GM19193 (cell line): Measurements from ENCODE around the gene KLK11.

Source experiments
- POLR2A ChIP-seq: IDR thresholded peaks from 4 replicates; pipeline ENCODE4 v1.6.1; 2011; ENCODE audit not compliant: insufficient read depth, insufficient read length; ENCODE audit errors: extremely low read depth

KLK11 gene, protein sequence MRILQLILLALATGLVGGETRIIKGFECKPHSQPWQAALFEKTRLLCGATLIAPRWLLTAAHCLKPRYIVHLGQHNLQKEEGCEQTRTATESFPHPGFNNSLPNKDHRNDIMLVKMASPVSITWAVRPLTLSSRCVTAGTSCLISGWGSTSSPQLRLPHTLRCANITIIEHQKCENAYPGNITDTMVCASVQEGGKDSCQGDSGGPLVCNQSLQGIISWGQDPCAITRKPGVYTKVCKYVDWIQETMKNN

DNA sequence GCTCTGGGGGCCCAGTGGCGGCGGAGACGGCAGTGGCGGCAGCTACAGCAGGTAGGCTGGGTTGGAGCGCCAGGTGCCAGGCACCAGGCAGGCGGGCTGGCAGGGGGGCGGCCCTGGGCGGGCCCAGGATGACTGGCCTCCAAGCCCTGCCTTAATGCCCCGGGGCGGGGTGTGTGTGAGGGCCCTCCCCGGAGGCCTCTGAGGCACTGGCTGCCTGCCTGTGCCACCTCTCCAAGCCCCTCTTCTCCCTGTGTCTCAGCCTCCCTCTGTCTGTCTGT is at the start of gene KLK11:
Gene KLK11 (minus strand): TSS at position 63 of the 278 bp plus-strand sequence. CDS start 985 bp downstream, outside the sequence.
- TF ChIP-seq POLR2A, result no peak

DNA sequence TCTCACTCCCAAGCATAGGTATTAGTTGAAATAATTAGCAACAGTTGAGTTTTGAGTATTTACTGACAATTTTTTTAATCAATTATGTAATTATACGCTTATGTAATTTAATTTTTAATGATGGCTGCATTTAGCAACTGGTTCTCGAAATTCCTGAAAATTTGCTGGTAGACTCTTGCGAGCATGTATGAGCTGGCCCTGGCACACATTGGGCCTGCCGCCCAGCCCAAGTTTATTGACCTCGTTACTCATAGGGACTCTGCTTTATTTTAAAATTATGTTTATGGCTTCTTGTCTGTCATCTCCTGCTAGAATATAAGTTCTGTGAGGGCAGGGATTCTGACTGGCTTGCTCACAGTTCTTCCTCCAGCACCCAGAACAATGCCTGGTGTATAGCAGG is 49.6 kb upstream of the KLK11 start:
- TF ChIP-seq POLR2A, result no peak

DNA sequence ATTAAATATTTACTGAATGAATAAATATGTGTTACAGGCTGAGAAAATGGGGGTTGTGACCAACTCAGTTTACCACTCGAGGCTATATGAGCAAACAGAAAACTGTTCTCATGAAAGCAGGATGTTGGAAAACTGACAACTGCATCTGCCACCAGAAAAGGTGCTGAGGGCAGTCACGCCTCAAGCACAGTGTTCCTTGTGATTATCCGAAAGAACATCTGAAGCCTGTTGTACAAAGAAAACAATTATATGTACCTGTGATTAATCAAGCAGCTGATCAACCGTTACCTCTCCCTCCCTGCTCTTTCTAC is 44.6 kb upstream of the KLK11 start:
- TF ChIP-seq POLR2A, result no peak

DNA sequence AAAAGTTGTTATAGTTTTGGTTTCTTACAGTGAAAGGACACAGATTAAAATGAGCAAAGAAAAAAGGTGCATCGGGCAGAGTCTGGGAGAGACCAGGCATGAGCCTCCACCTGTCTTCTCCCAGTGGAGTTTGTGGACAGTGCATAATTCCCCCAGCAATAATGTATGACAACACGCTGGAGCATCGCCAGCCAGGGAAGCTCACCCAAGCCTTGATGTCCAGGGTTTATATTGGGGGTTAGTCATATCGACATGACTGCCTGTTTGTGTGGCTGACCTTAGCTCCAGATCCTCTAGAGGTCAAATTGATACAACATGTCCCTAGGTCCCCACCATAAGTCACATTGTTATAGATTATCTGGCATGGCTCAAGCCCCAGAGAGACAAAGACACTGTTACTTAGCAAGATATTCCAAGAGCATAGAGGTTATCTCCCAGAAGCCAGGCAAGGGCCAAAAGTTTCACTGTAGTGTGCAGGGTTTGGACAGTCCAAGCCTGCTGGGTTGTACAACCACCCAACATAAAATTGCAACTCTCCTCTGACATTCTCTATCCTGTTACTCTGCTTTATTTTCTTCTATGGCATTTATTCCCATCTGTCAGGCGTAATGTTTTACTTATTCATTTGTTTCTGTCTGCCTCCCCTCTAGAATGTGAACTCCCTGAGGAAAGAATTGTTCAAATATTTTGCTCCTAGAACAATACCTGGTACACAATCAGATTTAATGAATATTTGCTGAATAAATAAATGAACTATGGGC is 44.1 kb upstream of the KLK11 start:
- no peak for TF ChIP-seq POLR2A

DNA sequence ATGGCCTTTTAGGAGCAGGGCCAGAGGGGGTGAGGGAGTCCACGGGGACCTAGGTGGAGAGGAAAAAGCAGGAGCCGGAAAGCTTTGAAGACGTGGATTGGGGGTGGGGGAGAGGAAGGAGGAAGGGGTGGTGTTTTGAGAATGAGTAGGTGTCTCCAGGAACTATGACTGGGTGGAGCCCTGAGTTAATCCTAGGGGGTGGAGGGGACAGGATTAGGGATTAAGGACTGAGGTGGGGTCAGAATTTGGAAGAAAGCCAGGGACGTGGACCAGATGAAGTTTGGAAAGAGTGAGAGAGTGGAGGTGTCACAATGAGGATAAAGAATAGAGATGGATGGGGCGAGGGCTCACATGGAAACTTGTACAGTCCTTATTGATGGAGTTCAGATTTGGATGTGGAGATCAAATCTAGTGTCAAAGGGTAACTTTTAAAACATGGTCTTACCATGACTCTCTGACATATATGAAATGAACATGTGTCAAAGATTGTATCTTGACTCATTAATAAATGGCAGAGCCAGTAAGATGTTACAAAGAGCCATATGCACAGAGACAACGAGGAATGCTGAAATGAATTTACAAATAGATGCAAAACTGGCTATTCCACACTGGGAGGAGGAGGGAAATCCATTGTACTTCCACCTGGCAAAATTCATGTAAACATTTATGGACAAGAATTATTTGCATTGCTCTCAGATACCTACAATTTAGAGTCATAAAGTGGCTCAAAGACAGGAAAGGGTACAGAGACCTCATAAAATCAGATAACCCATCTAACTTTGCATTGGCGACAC is 40.2 kb upstream of the KLK11 start:
- TF ChIP-seq POLR2A, result no peak

DNA sequence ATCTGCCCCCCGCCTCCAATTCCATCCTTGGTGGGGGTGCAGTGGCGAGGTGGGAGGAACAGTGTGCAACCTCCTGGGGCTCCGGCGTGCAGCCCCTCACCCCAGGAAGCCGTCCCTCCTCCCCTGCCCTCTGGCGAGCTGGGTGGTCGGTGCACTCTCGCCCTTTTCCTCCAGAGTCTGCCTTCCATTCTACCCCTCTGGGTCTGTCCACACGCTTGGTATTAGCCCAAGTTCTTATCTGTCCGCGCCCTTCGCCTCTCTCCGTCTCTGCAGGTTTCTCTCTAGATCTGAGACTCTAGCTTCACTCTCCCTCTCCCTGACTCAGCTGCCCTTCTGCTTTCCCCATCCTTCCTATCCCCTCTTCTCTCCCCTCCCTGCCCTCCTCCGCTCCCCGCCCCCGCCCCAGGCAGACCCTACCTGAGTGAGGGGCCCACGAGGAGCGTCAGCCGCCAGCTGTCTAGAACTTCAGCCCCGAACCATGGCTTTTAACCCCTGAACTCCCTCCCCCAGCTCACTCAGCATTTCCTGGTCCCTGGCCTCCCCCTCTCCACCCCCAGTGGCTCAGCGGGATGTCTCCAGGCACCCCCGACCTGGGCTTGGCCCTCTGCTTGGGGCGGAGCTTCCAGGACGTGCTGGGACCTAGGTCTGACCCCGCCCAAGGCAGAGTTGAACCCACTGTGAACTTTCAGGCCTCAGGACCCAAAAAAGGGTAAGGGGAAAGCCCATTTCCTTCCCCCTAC is 39.0 kb upstream of the KLK11 start:
- no peak for TF ChIP-seq POLR2A

DNA sequence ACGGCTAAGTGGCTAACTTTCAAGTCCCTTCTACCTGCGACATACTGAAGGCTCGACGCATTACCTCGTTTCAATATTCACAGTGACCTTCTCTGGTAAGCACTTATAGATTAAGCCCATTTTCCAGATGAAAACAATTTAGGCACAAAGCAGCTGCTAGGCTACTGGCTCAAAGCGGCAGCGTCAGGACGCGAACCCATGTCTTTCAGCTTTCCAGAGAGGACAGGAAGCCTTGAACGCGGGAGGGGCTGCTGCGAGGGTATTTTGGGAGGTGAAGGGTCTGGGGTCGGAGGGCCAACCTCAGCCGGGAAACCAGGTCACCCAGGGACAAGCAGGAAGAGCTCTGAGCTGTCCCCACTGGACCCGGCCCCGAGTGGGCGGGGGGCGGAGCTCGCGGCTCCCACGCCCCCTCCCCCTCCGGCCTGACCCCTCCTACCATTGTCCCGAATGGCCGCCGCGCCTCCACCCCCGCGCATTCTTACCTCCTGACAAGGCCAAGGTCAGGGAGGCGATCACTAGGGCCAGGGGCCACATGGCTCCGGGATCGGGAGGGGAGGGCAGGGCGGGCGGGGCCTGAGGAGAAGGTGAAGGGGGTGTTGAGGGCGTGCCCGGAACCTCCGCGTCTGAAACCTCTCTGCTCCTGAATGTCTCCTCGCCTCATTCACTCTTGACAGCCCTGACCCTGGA is 38.3 kb upstream of the KLK11 start, which contains the start of gene KLK13:
Gene KLK13 (minus strand): TSS at position 559 of the 687 bp plus-strand sequence. CDS start 25 bp downstream, at position 534.
- TF ChIP-seq POLR2A, result no peak

DNA sequence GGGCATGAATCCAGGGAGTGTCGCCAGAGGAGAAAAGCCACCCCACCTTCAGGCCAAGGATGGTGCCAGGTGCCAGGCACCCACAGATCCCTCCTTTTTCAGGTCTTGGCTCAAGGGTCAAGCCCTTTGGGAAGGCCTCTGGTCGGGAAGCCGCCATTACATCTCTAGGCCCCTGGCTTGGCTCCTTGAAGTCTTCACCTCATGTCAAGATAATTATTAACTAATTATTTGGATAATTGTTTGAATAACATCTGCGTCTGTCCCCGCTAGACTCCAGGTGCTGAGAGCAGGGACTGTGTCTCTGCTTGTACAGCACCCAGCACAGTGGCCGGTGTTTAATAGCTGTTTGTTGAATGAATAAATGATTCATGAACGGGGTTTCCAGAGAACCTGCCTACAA is 37.2 kb upstream of the KLK11 start:
- TF ChIP-seq POLR2A, result no peak

DNA sequence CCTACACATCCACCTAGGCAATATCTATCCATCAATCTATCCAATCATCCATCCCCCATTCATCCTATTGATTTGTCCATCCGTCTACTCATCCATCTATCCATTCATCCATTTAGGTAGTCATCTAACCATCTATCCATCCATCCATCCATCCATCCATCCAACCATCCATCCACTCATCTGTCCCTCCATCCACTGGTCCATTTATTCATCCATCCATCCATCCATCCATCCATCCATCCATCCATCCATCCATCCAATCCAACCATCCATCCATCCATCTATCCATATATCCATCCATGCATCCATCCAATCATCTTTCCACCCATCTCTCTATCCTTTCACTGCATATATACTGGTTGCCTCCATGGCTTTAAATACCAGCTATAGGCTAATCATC is 34.6 kb upstream of the KLK11 start:
- TF ChIP-seq POLR2A, result no peak

DNA sequence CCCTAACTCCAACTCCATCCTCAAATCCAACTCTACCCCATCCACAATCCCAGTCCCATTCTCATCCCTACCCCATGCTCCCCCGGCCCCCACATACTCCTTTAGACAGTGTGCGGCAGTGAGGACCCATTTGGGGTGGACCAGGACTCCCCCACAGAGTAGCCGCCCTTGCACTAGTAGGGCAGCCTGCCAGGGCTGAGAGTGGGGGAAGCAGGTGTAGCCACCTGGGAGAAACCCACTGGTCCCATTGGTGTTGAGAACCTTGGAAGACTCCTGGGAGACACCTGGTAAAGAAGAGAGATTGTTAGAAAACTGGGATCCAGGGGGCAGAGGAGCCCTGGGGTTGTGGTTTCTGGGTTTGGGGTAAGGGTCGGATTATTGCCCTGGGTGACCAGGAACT is 33.9 kb upstream of the KLK11 start:
- TF ChIP-seq POLR2A, result no peak

DNA sequence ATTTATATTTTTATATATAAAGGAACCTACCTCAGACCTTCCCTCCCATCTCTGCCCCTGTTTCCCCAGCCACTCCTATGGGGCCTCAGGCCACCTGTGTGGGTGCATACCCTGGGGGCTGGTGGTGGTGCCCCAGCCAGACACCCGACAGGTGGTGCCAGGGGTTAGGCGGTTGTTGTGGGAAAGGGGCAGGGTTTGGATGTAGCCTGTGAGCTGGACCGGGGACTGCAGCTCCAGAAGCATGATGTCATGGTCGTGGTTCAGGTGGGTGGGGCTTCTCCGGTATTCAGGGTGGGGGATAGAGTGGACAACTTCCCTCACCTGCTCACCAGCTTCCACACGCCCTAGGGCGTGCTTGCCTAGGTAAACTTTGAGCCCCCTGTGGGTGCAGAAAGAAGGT is 33.3 kb upstream of the KLK11 start:
- TF ChIP-seq POLR2A, result no peak

DNA sequence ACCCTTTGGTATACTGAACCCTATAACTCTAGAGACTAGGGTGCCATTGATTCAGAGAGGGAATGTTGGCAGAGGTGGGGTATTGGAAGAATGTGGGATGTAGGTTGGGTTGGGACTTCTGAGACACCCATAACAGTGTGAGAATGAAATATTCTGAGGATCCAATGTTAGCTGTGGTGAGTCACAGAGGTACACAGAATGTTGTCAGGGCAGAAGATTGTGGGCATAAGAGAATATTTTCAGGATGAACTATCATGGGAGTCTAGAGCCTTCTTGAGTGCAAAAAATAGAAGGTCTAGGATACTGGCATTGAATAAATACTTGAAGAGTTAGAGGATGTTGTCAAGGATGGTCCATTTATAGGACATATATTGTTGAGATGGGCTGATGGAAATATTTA is 29.4 kb upstream of the KLK11 start:
- no peak for TF ChIP-seq POLR2A

DNA sequence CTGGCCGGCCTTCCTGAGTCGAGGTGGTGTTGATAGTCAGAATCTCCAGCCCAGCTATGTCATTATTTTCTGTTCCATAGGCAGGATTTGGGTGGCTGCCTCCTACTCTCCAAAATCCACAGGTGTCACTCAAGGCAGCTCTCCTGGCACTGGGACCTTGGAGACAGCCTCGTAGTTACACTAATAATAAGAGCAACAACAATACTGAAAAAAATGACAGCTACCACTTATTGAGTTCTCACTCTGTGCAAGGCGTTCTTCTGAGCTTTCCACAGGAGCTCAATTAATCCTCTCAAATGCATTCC is 20.6 kb upstream of the KLK11 start:
- no peak for TF ChIP-seq POLR2A

DNA sequence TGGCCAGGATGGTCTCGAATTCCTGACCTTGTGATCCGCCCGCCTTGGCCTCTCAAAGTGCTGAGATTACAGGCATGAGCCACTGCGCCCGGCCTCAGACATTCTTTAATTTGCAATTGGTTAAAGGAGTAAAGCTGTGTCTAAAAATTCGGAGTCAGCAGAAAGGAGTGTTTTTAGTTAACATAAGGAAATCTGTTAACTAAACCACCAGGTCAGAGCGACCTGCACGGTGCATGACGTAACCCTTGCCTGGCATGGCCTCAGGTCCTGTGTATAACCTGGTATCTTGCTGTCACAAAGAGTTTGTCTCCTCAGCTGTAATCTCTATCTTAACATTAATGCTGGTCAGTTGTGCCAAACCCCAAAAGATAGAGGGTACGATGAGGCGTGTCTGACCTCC is 17.9 kb upstream of the KLK11 start:
- no peak for TF ChIP-seq POLR2A

DNA sequence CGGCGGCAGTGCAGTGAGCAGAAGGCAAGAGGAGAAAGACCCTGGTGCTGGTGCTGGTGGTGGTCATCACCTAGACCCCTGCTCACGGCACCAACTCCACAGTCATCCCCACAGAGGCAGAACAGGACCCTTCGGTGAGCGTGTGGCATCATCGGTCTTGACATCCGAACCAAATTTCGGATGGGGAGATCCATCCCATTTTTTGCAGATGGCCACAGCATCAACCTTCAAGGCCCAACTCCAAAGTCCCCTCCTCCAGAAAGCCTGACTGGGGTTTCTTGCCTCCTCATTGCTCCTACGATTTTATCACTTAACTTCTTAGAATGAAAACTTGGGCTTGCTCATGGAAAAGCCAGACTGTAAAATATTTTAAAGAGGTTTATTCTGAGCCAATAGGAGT is 17.1 kb upstream of the KLK11 start:
- TF ChIP-seq POLR2A, result no peak

DNA sequence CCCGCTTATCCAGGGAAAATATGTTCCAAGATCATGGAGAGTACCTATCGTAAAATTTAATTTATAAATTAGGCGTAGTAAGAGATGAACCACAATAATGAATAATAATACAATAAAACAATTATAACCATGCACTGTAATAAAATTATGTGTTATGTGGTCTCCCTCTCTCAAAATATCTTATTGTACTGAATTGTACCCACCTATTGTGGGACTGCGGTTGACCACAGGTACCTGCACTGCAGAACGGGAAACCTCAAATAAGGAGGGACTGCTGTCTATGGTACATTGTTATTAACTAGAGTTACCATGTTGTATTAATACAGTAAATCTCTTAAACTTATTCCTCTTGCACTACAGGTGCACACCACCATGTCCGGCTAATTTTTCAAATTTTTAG is 13.7 kb upstream of the KLK11 start:
- no peak for TF ChIP-seq POLR2A

DNA sequence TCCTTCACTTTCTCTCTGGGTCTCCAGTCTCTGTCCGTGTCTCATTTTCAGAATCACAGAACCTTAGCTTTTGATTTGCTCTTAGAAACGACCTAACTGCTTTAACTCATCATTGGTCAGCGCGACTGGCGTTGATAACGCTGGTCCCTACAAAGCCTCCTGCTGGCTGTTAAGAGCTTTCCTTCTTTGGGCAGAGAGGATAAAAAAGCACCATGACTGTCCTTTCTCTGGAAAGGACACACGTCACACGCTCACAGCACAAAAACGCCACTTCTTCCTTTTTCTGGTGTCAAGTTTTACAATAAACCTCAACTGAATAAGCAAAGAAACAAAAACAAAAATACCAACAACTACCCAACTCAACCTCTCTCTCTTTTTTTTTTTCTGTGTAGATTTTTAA is 10.1 kb upstream of the KLK11 start:
- no peak for TF ChIP-seq POLR2A
